ENCODE results near the gene LRCH4. TPM values are rescaled to one million over a fixed set of nuclear protein-coding genes. Genes with fewer than 3 reads are reported as not detected.

Gene LRCH4
- total RNA-seq, 4 donors from 2014 or later: 16.1 to 53.2 (median 50.0) TPM

- peaks cover 0 to 32% of the 10 kb centered on the region in 2 donors for H3K36me3 ChIP-seq
- H3K9me3 ChIP-seq: no peaks in the 10 kb centered on the region
- H3K27me3 ChIP-seq: no peaks in the 10 kb centered on the region
- peaks cover 0 to 19% (median 9%) of the 10 kb centered on the region in 3 donors for H3K4me1 ChIP-seq
- WGBS, 2 donors (ENCODE audit: low coverage in 1 of 2): 77 to 88% methylated on average over 3 to 6 of the region's 13 CpGs
- no peak for ATAC-seq
- peak overlapping the region in 1 of 2 donors; percentile 91 for H3K4me3 ChIP-seq
- TF ChIP-seq, protein P1, sequence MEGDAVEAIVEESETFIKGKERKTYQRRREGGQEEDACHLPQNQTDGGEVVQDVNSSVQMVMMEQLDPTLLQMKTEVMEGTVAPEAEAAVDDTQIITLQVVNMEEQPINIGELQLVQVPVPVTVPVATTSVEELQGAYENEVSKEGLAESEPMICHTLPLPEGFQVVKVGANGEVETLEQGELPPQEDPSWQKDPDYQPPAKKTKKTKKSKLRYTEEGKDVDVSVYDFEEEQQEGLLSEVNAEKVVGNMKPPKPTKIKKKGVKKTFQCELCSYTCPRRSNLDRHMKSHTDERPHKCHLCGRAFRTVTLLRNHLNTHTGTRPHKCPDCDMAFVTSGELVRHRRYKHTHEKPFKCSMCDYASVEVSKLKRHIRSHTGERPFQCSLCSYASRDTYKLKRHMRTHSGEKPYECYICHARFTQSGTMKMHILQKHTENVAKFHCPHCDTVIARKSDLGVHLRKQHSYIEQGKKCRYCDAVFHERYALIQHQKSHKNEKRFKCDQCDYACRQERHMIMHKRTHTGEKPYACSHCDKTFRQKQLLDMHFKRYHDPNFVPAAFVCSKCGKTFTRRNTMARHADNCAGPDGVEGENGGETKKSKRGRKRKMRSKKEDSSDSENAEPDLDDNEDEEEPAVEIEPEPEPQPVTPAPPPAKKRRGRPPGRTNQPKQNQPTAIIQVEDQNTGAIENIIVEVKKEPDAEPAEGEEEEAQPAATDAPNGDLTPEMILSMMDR (IDR thresholded peaks at IDR 0.05): no peak
- TF ChIP-seq POLR2A (IDR thresholded peaks at IDR 0.05) (no peak), EP300 (IDR thresholded peaks at IDR 0.05) (no peak), POLR2AphosphoS5 (IDR thresholded peaks at IDR 0.05) (no peak)
- H3K27ac ChIP-seq: peak overlapping the region in 2 of 4 donors; percentile 94 to 96
Measured at GRCh38 chr7:100613412-100614175, 27.7 kb upstream of the LRCH4 start.

GRCh38 chr7:100612730-100613390 is 26.9 kb upstream of the LRCH4 start:
- WGBS, 2 donors (ENCODE audit: low coverage in 1 of 2): 20% methylated on average over 3 of the region's 29 CpGs; no CpG with 5 or more reads in 1 of the 2 donors
- H3K27ac ChIP-seq: peak overlapping the region in 3 of 4 donors; percentile 82 to 96 (median 94)

GRCh38 chr7:100611983-100612729 is 26.2 kb upstream of the LRCH4 start, which contains the start of gene MOSPD3:
Gene MOSPD3, plus strand, starts transcription at chr7:100612540. Its CDS starts 252 bp downstream, at chr7:100612792.
- Histone ChIP-seq H3K27me3 (no peaks in the 10 kb centered on the region), H3K9me3 (no peaks in the 10 kb centered on the region), H3K4me1 (peaks cover 0 to 19% (median 9%) of the 10 kb centered on the region in 3 donors), H3K4me3 (peak within 1 kb of the TSS; percentile 56 to 91), H3K27ac (peak within 1 kb of the TSS; percentile 59 to 96 (median 88)), H3K36me3 (peaks cover 0 to 24% of the 10 kb centered on the region in 2 donors)
- ATAC-seq: peak; percentile 97
- TF ChIP-seq POLR2A (IDR thresholded peaks at IDR 0.05) (peak; percentile 68 to 90), POLR2AphosphoS5 (IDR thresholded peaks at IDR 0.05) (peak; percentile 82), EP300 (IDR thresholded peaks at IDR 0.05) (no peak)
- TF ChIP-seq, protein P1 (IDR thresholded peaks at IDR 0.05): peak in 2 of 4 experiments; percentile 39 to 41
- WGBS, 2 donors (ENCODE audit: low coverage in 1 of 2): 0 to 1% methylated on average over 5 to 25 of the region's 61 CpGs

More at GRCh38 chr7:100612730-100613390, 26.9 kb upstream of the LRCH4 start:
- Histone ChIP-seq H3K27me3 (no peaks in the 10 kb centered on the region), H3K36me3 (peaks cover 0 to 27% of the 10 kb centered on the region in 2 donors), H3K9me3 (no peaks in the 10 kb centered on the region), H3K4me3 (peak overlapping the region; percentile 56 to 91), H3K4me1 (peaks cover 0 to 19% (median 9%) of the 10 kb centered on the region in 3 donors)
- TF ChIP-seq, protein P1 (IDR thresholded peaks at IDR 0.05): no peak
- TF ChIP-seq POLR2A (IDR thresholded peaks at IDR 0.05) (no peak), EP300 (IDR thresholded peaks at IDR 0.05) (no peak), POLR2AphosphoS5 (IDR thresholded peaks at IDR 0.05) (no peak)
- peak; percentile 14 for ATAC-seq

DNA sequence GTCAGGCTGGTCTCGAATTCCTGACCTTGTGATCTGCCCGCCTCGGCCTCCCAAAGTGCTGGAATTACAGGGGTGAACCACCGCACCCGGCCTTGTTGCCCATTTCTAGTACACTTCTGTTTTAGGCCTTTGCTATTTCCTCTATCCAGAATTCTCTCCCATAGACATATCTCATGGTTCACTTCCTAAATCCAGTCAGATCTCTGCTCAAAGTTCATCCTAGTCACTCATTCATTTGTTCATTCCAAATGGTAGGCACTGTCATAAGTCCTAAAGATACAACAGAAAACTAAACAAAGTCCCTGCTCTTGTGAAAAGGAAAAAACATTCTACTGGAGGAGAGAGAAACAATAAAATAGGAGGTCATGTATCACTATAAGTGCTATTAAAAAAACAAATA is 24.0 kb upstream of the LRCH4 start:
- Histone ChIP-seq H3K4me3 (no peak overlapping the region), H3K4me1 (peaks cover 0 to 31% (median 14%) of the 10 kb centered on the region in 3 donors), H3K9me3 (no peaks in the 10 kb centered on the region), H3K27me3 (no peaks in the 10 kb centered on the region), H3K36me3 (peaks cover 0 to 10% of the 10 kb centered on the region in 2 donors), H3K27ac (no peak overlapping the region)
- TF ChIP-seq, protein P1 (IDR thresholded peaks at IDR 0.05): no peak
- TF ChIP-seq POLR2AphosphoS5 (IDR thresholded peaks at IDR 0.05): no peak
- no peak for TF ChIP-seq EP300 (IDR thresholded peaks at IDR 0.05)
- no peak for TF ChIP-seq POLR2A (IDR thresholded peaks at IDR 0.05)
- WGBS, 2 donors (ENCODE audit: low coverage in 1 of 2): 82% methylated on average over 3 of the region's 5 CpGs; no CpG with 5 or more reads in 1 of the 2 donors
- ATAC-seq: no peak
